ENCODE data around the gene INHBC. TPM values are rescaled to one million over a fixed set of nuclear protein-coding genes. Genes with fewer than 3 reads are reported as not detected.

The INHBC gene
- total RNA-seq, 4 donors from 2014 or later, result not detected

- no peak overlapping the region for H3K27ac ChIP-seq
- intact Hi-C loops (cut with DNase I; ENCODE audit: low total_unique reads), result no loop called here
- no peak for TF ChIP-seq CTCF (IDR thresholded peaks at IDR 0.05)
- no peak for TF ChIP-seq POLR2A (IDR thresholded peaks at IDR 0.05)
- H3K4me3 ChIP-seq, result no peak overlapping the region
- no peaks in the 10 kb centered on the region for H3K27me3 ChIP-seq
- H3K36me3 ChIP-seq, result no peaks in the 10 kb centered on the region
- no peak for DNase-seq
- peaks cover 0 to 3% of the 10 kb centered on the region in 2 donors for H3K9me3 ChIP-seq
- H3K4me1 ChIP-seq, result no peaks in the 10 kb centered on the region
These were observed 11.8 kb downstream of the INHBC start for GRCh38 chr12:57446292-57446960.

- no peaks in the 10 kb centered on the region for H3K27me3 ChIP-seq
- H3K4me1 ChIP-seq, result peaks cover 0 to 7% of the 10 kb centered on the region in 2 donors
- no peak for DNase-seq
- no peak overlapping the region for H3K4me3 ChIP-seq
- TF ChIP-seq CTCF (IDR thresholded peaks at IDR 0.05) (no peak), POLR2A (IDR thresholded peaks at IDR 0.05) (no peak)
- H3K36me3 ChIP-seq, result no peaks in the 10 kb centered on the region
- no peak overlapping the region for H3K27ac ChIP-seq
- no peaks in the 10 kb centered on the region for H3K9me3 ChIP-seq
- intact Hi-C loops (cut with DNase I; ENCODE audit: low total_unique reads), result no loop called here
These were observed 14.1 kb downstream of the INHBC start for GRCh38 chr12:57448669-57449068.

GRCh38 chr12:57449375-57449774, 14.8 kb downstream of the INHBC start:
- no peaks in the 10 kb centered on the region for H3K27me3 ChIP-seq
- H3K4me3 ChIP-seq, result no peak overlapping the region
- no peak overlapping the region for H3K27ac ChIP-seq
- no peaks in the 10 kb centered on the region for H3K36me3 ChIP-seq
- H3K4me1 ChIP-seq, result peaks cover 0 to 7% of the 10 kb centered on the region in 2 donors
- TF ChIP-seq CTCF (IDR thresholded peaks at IDR 0.05) (no peak), POLR2A (IDR thresholded peaks at IDR 0.05) (no peak)
- DNase-seq, result no peak
- H3K9me3 ChIP-seq, result no peaks in the 10 kb centered on the region
- intact Hi-C loops (cut with DNase I; ENCODE audit: low total_unique reads), result no loop called here

GRCh38 chr12:57450057-57450456, 15.5 kb downstream of the INHBC start:
- DNase-seq, result no peak
- H3K4me1 ChIP-seq, result peaks cover 0 to 7% of the 10 kb centered on the region in 2 donors
- H3K4me3 ChIP-seq, result no peak overlapping the region
- no peaks in the 10 kb centered on the region for H3K36me3 ChIP-seq
- no peak overlapping the region for H3K27ac ChIP-seq
- H3K27me3 ChIP-seq, result no peaks in the 10 kb centered on the region
- TF ChIP-seq POLR2A (IDR thresholded peaks at IDR 0.05), result no peak
- intact Hi-C loops (cut with DNase I; ENCODE audit: low total_unique reads), result no loop called here
- H3K9me3 ChIP-seq, result no peaks in the 10 kb centered on the region

DNA sequence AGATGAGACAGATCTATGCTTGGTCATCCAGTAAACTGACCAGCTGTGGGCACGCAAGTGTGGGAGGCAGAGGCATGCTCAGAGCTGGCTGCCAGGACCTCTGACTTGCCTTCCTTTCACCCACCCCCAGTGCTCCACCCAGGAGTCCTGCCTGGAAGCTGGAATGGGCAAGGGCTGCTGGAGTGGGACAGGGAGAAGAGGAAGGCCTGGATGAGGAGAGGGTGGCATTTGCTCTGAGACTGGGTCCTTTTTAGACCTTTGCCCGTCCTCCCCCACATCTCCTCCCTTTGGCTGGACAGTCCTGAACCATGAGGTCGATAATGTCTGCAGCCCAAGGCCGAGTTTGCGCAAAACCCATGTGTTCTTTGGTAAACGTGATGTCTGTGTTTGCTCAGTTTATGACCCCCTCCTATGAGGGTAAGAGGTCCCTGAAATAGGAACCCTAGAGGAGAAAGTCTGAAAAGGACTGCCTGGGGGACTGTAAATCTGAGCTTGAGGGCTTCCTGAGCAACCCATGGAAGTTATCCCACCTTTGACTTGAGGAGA, 16.7 kb downstream of the INHBC start:
- TF ChIP-seq CTCF (IDR thresholded peaks at IDR 0.05) (no peak), POLR2A (IDR thresholded peaks at IDR 0.05) (no peak)
- intact Hi-C loops (cut with DNase I; ENCODE audit: low total_unique reads), result no loop called here
- Histone ChIP-seq H3K27me3 (no peaks in the 10 kb centered on the region), H3K9me3 (no peaks in the 10 kb centered on the region), H3K4me1 (peaks cover 0 to 7% of the 10 kb centered on the region in 2 donors), H3K27ac (no peak overlapping the region), H3K4me3 (no peak overlapping the region), H3K36me3 (no peaks in the 10 kb centered on the region)
- no peak for DNase-seq

All from uterus (tissue), 4 donors.